ENCODE results near the gene POC1B.

The POC1B gene

GRCh38 chr12:89421092-89421835, 104.6 kb downstream of the POC1B start:
- no peak for DNase-seq (ENCODE audit: low read depth)

GRCh38 chr12:89418228-89418910, 107.5 kb downstream of the POC1B start:
- DNase-seq (ENCODE audit: low read depth) = no peak

GRCh38 chr12:89417246-89417977, 108.4 kb downstream of the POC1B start:
- DNase-seq (ENCODE audit: low read depth) = no peak

GRCh38 chr12:89416049-89416792, 109.6 kb downstream of the POC1B start:
- no peak for DNase-seq (ENCODE audit: low read depth)

- DNase-seq (ENCODE audit: low read depth) = no peak
These were observed 111.0 kb downstream of the POC1B start for GRCh38 chr12:89414851-89415250.

GRCh38 chr12:89414322-89414721, 111.5 kb downstream of the POC1B start:
- no peak for DNase-seq (ENCODE audit: low read depth)

GRCh38 chr12:89413234-89413633, 112.6 kb downstream of the POC1B start:
- no peak for DNase-seq (ENCODE audit: low read depth)

GRCh38 chr12:89412665-89413064, 113.2 kb downstream of the POC1B start:
- no peak for DNase-seq (ENCODE audit: low read depth)

GRCh38 chr12:89411846-89412245, 114.0 kb downstream of the POC1B start:
- no peak for DNase-seq (ENCODE audit: low read depth)

GRCh38 chr12:89411234-89411633, 114.6 kb downstream of the POC1B start:
- DNase-seq (ENCODE audit: low read depth) = no peak

GRCh38 chr12:89405626-89406345, 120.1 kb downstream of the POC1B start:
- no peak for DNase-seq (ENCODE audit: low read depth)

GRCh38 chr12:89401433-89402058, 124.3 kb downstream of the POC1B start:
- DNase-seq (ENCODE audit: low read depth) = no peak

- DNase-seq (ENCODE audit: low read depth) = no peak
These were observed 125.4 kb downstream of the POC1B start for GRCh38 chr12:89400415-89400814.

- no peak for DNase-seq (ENCODE audit: low read depth)
These were observed 130.1 kb downstream of the POC1B start for GRCh38 chr12:89395712-89396111.

- DNase-seq (ENCODE audit: low read depth) = no peak
These were observed 132.2 kb downstream of the POC1B start for GRCh38 chr12:89393551-89394121.

GRCh38 chr12:89392391-89392790, 133.5 kb downstream of the POC1B start:
- DNase-seq (ENCODE audit: low read depth) = no peak

GRCh38 chr12:89391726-89392336, 134.0 kb downstream of the POC1B start:
- no peak for DNase-seq (ENCODE audit: low read depth)

GRCh38 chr12:89390802-89391673, 134.8 kb downstream of the POC1B start:
- DNase-seq (ENCODE audit: low read depth) = no peak
